HG03521 (cell line): ENCODE results near the gene CES4A.
"Not testable (repeated sequence)": the region's sequence is repeated elsewhere in the genome, so short reads cannot be mapped to it uniquely, and the experiment has no call there.

ENCODE experiments used
- ATAC-seq: cut with Tn5 transposase; IDR thresholded peaks from one replicate; pipeline ENCODE4 v1.9.1; 2021; ENCODE audit warnings: mild to moderate bottlenecking, moderate library complexity; ENCODE audit not compliant: unreplicated experiment

CES4A gene

GRCh38 chr16:66988197-66988788, at the start of gene CES4A:
Gene CES4A (plus strand): TSS chr16:66988589. CDS start chr16:66988773, 184 bp downstream.
- ATAC-seq, result no peak

- ATAC-seq, result no peak
Observed at GRCh38 chr16:66939366-66939765, 49.0 kb upstream of the CES4A start.

DNA sequence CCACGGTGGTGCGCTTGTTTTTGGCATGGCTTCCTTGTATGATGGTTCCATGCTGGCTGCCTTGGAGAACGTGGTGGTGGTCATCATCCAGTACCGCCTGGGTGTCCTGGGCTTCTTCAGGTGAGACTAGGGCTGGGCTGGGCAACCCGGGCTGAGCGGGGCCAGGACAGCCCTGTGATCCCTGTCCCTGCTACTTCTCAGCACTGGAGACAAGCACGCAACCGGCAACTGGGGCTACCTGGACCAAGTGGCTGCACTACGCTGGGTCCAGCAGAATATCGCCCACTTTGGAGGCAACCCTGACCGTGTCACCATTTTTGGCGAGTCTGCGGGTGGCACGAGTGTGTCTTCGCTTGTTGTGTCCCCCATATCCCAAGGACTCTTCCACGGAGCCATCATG, 48.2 kb upstream of the CES4A start:
- no peak for ATAC-seq

DNA sequence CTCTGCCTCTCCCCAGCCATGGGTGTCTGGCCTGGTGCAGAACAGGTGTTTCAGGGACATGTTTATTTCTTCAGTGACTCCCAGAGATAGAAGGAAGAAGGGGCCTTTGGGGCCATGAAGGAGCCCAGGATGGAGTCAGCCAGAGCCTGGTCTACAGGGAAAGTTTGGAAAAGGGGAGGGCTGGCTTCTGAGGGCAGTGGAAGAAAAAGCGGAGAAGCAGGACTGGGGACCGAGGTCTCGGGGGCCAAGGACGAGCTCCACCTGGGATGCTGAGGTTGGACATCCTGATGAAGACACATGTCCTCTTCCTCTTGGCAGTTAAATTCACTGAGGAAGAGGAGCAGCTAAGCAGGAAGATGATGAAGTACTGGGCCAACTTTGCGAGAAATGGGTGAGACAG, 45.4 kb upstream of the CES4A start:
- no peak for ATAC-seq

- no peak for ATAC-seq
Observed at GRCh38 chr16:66943426-66944053, 44.8 kb upstream of the CES4A start.

- no peak for ATAC-seq
Observed at GRCh38 chr16:66944054-66944441, 44.3 kb upstream of the CES4A start.

- not testable (repeated sequence) for ATAC-seq
Observed at GRCh38 chr16:66944971-66945370, 43.4 kb upstream of the CES4A start.

DNA sequence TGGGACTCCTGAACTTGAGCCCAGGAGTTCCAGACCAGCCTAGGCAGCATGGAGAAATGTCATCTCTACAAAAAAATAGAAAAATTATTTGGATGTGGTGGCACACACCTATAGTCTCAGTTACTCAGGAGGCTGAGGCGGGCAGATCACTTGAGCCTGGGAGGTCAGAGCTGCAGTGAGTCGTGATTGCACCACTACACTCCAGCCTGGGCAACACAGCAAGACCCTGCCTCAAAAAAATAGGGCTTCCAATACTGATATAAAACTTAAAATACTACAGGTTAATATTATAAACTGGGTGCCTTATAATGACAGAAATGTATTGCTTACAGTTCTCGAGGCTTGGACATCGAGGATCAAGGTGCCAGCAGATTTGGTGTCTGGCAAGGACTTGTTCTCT, 42.5 kb upstream of the CES4A start:
- no peak for ATAC-seq

GRCh38 chr16:66946541-66946940, 41.8 kb upstream of the CES4A start:
- no peak for ATAC-seq

DNA sequence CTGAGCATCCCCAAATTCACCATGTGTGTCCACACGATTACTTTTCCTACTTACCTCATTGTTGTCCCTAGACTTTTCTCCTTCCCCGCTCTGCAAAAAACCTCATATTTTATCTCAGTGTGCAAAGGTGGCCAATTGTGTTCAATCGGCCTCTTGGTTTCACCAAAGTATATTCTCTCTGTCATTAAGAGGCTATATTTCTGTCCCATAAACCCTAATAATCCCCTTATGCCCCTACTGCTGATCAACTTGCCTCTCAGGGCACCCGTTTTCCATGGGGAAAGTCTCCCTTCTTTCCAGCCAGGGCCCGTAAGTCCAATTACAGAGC, 41.5 kb upstream of the CES4A start:
- ATAC-seq, result no peak

- no peak for ATAC-seq
Observed at GRCh38 chr16:66947302-66948065, 40.9 kb upstream of the CES4A start.

DNA sequence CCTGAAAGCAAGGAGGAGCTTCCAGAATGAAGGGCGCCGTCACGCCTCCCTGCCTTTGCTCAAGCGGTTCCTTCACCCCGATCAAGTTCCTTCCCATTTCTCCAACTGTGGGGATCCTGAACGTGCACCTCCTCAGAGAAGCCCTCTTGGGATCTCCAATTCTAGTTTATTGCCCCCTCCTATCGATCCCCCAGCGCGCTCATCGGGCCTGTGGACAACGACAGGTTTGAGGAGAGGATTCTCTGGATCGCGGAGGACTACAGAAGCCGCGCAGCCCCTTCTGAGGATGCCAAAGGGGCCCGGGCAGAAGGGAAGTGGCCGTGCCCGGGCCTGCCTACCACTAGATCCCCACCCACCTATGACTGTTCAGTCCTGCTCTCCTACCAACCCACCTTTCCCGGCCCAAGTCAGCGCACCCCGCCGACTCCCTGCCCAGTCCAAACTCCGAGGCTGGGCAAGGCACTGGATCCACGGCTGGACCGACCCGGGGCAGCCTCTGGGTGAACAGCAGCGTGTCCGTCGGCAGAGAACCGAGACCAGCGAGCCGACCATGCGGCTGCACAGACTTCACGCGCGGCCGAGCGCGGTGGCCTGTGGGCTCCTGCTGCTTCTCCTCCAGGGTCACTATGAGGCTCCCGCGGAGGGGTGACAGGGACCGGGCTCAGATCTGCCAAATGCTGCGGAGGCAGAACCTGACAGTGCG, 40.1 kb upstream of the CES4A start:
- ATAC-seq, result no peak

GRCh38 chr16:66948837-66949225, 39.6 kb upstream of the CES4A start:
- no peak for ATAC-seq

DNA sequence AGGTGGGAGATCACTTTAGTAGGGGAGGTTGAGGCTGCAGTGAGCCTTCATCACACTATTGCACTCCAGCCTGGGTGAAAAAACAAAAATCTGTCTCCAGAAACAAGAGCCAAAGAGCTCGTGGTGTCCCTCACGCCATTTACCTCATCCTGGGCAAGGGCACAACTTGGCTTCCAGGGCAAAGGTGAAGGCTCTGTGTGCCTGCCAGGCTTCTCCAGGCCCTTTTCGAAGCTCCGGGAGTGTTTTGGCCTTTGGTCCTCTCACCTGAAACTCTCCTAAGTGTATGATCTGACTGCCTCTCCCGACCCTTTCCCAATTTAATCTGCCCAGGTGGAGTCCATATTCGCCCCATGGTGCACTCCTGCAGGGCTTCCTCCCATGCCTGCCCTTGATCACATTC, 38.9 kb upstream of the CES4A start:
- ATAC-seq, result no peak

DNA sequence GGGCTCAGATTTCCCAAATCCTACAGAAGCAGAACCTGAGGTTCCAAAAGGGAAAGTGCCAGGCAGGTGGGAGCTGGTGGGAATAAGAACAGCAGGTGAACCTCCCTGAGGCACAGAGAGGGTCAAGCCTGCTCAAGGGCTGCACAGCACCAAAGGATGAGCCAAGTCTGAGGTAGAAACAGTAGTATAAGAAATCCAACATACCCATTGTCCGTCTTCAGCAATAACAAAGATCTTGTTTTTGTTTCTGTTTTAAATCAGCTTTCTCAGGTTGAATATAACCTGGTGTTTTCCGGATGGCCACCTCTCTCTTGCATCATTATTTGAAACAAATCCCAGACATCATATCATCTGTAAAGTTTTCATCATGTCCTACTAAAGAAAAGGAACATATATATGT, 38.0 kb upstream of the CES4A start:
- no peak for ATAC-seq

DNA sequence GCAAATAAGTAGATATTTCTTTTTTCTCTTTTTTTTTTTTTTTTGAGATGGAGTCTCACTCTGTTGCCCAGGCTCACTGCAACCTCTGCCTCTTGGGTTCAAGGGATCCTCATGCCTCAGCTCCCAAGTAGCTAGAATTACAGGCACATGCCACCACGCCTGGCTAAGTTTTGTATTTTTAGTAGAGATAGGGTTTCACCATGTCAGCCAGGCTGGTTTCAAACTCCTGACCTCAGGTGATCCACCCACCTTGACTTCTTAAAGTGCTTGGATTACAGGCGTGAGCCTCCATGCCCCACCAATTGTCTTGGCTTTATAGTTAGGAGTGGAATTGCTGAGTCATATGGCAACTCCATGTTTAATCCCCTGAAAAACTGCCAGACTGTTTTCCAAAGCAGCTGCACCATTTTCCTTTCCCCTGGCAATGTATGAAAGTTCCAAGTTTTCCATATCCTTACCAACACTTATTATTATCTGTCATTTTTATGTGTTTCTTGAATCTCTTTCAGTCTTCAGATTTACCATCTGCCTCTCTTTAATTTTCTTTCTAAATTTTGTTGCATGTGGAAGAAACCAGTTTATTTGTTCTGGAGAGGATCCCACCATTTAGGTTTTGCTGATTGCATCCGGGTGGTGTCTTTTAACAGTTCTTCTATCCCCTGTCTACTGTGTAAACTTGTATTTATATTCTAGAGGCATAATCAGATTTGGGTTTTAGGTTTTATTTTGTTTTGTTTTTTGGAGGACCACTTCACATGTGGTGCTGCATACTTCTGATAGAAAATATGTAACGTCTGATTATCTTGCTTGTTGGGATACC, 37.2 kb upstream of the CES4A start:
- no peak for ATAC-seq

DNA sequence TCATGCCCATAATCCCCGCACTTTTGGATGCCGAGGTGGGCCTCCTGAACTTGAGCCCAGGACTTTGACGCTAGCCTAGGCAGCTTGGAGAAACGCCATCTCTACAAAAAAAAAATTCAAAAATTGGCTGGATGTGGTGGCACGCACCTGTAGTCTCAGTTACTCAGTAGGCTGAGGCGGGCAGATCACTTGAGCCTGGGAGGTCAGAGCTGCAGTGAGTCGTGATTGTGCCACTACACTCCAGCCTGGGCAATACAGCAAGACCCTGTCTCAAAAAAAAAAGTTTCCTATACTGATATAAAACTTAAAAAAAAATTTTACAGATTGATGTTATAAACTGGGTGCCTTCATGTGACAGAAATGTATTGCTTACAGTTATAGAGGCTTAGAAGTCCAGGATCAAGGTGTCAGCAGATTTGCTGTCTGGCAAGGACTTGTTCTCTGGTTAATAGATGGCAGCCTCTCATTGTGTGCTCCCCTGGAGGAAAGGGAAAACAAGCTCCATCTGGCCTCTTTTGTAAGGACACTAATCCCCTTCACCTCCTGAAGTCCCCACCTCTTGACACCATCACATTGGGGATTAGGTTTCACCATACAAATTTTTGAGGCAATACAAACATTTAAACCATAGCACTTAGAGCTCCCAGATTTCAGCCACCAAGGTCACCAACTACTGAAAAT, 35.8 kb upstream of the CES4A start:
- no peak for ATAC-seq

GRCh38 chr16:66953462-66954096, 34.8 kb upstream of the CES4A start:
- ATAC-seq, result no peak

DNA sequence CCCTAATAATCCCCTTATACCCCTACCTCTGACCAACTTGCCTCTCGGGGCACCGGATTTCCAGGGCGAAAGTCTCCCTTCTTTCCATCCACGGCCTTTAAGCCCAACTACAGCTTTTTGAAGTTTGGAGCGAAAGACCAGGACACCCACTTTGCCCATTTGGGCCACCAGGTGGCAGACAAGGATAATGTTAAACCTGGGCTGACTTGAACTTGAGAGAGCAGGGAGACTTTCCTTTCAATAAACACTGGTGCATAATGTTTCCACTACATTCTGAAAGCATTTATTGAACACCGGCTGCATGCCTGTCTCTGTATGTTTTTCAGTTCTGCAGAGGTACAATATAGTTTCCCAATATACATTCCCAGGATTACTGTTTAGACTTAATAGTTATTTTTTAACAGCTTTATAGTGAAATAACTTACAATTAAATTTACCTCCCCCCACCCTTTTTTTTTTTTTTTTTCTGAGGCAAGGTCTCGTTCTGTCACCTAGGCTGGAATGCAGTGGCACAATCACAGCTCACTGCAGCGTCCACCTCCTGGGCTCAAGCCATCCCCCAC, 34.2 kb upstream of the CES4A start:
- ATAC-seq, result no peak
